ENCODE measurements around the gene OR52H1. TPM values are rescaled to one million over a fixed set of nuclear protein-coding genes. Genes with fewer than 3 reads are reported as not detected.

OR52H1 gene
- total and polyA plus RNA-seq, 12 donors, result 0.22 to 1.6 (median 0.69) TPM; not detected in 8

DNA sequence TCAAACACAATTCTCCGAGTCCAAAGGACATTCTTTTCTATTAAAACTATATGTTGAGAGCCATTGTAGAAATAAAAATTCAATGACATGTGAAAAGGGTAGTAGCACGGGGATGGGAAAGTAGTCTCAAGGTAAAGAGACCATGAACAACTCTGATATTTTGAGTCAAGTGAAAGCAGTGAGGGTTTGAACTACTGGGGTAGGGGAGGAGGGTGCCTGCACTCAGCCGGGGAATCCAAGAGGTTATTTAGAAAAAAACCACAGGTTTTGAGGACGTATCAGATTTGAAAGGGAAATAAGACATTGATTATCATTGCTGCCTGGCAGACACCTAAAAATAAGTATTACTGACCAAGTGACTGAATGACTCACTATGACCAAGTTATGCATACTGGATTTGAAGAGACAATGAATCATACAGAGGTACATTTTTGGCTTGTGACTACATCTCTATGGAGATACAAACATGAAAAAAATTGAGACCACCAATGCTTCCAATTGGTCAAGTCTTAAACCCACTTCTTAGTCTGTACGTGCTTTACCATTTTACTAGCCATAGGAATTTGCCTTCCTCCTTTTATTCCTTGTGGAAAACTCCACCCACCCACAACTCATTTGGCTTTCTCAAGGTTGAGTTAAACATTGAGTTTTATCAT is 2.2 kb upstream of the OR52H1 start:
- WGBS, 4 donors, result 62 to 71% (median 66%) methylated on average over 5 of the region's 5 CpGs
- H3K27me3 ChIP-seq, result no peaks in the 10 kb centered on the region
- intact Hi-C loops (cut with DNase I), result no loop called here
- no peak overlapping the region for H3K4me3 ChIP-seq
- DNase-seq, result no peak
- H3K4me1 ChIP-seq (replicated peaks in 1 of 2), result no peaks in the 10 kb centered on the region
- TF ChIP-seq POLR2A (IDR thresholded peaks at IDR 0.05), result no peak
- TF ChIP-seq, protein P1, sequence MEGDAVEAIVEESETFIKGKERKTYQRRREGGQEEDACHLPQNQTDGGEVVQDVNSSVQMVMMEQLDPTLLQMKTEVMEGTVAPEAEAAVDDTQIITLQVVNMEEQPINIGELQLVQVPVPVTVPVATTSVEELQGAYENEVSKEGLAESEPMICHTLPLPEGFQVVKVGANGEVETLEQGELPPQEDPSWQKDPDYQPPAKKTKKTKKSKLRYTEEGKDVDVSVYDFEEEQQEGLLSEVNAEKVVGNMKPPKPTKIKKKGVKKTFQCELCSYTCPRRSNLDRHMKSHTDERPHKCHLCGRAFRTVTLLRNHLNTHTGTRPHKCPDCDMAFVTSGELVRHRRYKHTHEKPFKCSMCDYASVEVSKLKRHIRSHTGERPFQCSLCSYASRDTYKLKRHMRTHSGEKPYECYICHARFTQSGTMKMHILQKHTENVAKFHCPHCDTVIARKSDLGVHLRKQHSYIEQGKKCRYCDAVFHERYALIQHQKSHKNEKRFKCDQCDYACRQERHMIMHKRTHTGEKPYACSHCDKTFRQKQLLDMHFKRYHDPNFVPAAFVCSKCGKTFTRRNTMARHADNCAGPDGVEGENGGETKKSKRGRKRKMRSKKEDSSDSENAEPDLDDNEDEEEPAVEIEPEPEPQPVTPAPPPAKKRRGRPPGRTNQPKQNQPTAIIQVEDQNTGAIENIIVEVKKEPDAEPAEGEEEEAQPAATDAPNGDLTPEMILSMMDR (IDR thresholded peaks at IDR 0.05), result no peak
- no peaks in the 10 kb centered on the region for H3K9me3 ChIP-seq (replicated peaks in 1 of 3)
- no peak overlapping the region for H3K27ac ChIP-seq
- H3K36me3 ChIP-seq (replicated peaks in 1 of 2), result no peaks in the 10 kb centered on the region

DNA sequence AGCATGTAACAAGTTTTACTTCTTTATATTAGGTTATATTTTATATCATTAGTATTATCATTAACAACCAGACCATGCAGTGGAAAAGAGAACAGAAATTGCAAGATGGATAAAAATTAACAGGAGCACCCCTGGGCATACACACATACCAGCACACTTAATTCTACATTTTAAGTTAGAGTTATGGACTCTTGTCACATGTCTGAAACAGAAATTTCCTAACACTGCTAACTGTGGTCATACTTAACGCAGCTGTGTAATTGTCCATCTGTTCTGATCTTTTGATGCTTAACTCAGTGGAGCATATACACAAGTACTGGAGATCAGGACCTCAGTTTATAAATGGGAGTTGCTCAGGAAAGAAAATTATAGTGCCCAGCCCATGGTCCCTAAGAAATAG is 358 bp downstream of the OR52H1 start:
- no peak for DNase-seq
- H3K27ac ChIP-seq, result no peak overlapping the region
- H3K9me3 ChIP-seq (replicated peaks in 1 of 3), result no peaks in the 10 kb centered on the region
- H3K4me1 ChIP-seq (replicated peaks in 1 of 2), result no peaks in the 10 kb centered on the region
- 92 to 100% (median 94%) methylated on average over 1 of the region's 1 CpG for WGBS, 4 donors
- H3K4me3 ChIP-seq, result no peak overlapping the region
- TF ChIP-seq, protein P1 (IDR thresholded peaks at IDR 0.05), result no peak
- TF ChIP-seq POLR2A (IDR thresholded peaks at IDR 0.05), result no peak
- no peaks in the 10 kb centered on the region for H3K36me3 ChIP-seq (replicated peaks in 1 of 2)
- H3K27me3 ChIP-seq, result no peaks in the 10 kb centered on the region
- intact Hi-C loops (cut with DNase I), result no loop called here

DNA sequence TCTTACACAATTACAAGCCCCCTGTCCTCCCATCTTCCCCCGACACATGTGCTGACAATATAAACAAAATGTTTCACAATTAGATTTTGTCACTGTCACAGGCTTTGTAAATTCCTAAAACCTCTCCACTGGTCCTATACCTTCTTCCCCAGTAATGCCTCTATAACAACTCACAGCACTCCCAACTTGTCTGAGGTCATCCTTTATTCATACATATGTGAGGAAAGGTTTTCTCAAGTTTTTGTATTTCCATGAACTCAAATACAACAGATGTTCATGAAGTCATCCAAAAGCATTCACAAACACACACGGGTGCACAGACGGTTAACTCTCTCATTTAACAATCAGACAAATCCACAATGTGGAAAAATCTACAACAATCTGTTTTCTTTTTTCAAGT is 1.9 kb downstream of the OR52H1 start:
- Histone ChIP-seq H3K27ac (no peak overlapping the region), H3K4me3 (no peak overlapping the region), H3K4me1 (replicated peaks in 1 of 2) (no peaks in the 10 kb centered on the region), H3K9me3 (replicated peaks in 1 of 3) (no peaks in the 10 kb centered on the region), H3K36me3 (replicated peaks in 1 of 2) (no peaks in the 10 kb centered on the region), H3K27me3 (no peaks in the 10 kb centered on the region)
- TF ChIP-seq, protein P1 (IDR thresholded peaks at IDR 0.05), result no peak
- TF ChIP-seq POLR2A (IDR thresholded peaks at IDR 0.05), result no peak
- WGBS, 4 donors, result 86 to 92% (median 90%) methylated on average over 3 of the region's 3 CpGs
- no peak for DNase-seq
- intact Hi-C loops (cut with DNase I), result no loop called here

DNA sequence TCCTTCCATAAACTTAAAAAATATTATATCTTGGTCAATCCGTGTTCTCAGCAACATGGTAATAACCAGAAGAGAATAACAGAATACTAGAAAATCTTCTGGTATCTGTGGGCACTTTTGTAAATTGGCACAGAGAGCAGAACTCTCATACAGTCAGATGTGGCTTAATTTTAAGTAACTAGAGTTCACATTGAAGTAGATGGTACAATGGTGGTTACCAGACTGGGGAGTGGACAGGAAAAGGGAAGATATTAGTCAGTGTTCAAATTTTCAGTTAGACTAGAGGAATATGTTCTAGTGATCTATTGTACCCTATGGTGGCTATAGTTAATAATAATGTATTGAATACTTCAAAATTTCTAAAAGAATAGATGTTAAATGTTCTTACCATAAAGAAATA is 6.9 kb downstream of the OR52H1 start:
- intact Hi-C loops (cut with DNase I), result no loop called here
- WGBS, 4 donors, result 14 to 37% (median 25%) methylated on average over 1 of the region's 1 CpG

More for the DNA sequence above, 6.9 kb downstream of the OR52H1 start:
- H3K27me3 ChIP-seq, result no peaks in the 10 kb centered on the region
- no peaks in the 10 kb centered on the region for H3K9me3 ChIP-seq (replicated peaks in 1 of 3)
- H3K27ac ChIP-seq, result no peak overlapping the region
- no peaks in the 10 kb centered on the region for H3K4me1 ChIP-seq (replicated peaks in 1 of 2)
- DNase-seq, result no peak
- H3K36me3 ChIP-seq (replicated peaks in 1 of 2), result no peaks in the 10 kb centered on the region
- TF ChIP-seq, protein P1 (IDR thresholded peaks at IDR 0.05), result no peak
- no peak for TF ChIP-seq POLR2A (IDR thresholded peaks at IDR 0.05)
- no peak overlapping the region for H3K4me3 ChIP-seq
